GM12874 (cell line): ENCODE results near the gene TNXB.

Experiments used
- TF ChIP-seq, protein P1 (sequence below): IDR thresholded peaks from 2 replicates; pipeline ENCODE4 v1.5.1; 2011; ENCODE audit warnings: low read depth, mild to moderate bottlenecking, control low read depth, low read length, moderate library complexity; ENCODE audit not compliant: insufficient read depth

The TNXB gene

DNA sequence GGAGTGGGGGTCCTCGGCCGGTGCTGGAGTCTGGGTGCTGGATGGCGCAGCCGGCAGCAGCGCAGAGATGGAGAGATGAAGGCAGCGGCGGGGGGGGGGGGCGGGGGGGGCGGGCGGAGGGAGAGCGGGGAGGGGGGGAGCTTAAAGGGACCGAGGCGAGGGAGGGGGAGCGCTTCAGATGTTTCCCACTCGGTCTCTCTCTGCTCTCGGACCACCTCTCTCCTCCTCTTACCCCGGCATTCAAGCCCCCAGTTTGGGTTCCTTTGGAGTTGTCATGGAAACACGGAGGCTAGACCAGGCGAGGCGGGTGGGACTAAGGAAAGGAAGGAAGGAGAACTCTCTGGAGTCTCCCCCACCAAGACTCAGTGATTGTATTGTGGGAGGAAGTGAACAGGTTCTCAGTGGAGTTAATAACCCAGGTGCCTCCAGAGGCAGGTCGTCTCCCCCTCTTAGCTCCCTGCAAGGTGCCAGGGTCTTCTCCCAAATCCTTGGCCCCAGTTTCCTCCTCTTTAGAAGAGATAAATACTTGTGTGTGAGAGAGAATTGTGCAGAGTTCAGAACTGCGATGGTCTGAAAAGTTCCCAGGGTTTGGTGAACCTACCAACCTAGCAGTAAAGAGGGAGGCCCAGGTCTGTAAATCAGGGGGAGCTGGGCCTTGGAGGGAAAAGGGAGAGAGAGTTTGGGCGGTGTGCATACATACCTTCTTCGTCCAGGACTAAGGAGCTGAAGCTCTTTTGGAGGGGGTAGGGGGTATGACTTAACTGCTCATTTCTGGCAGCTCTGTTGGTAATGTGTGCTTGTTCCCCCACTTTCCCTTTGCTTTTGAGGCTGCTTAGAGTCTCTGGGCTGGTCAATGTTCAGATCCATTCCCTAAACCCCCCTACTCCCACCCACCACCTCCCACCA is 43.0 kb upstream of the TNXB start, which contains the start of gene PRRT1:
Gene PRRT1, minus strand, starts transcription at position 77 of the 906 bp plus-strand sequence. CDS start 112 bp downstream, outside the sequence.
- TF ChIP-seq, protein P1, sequence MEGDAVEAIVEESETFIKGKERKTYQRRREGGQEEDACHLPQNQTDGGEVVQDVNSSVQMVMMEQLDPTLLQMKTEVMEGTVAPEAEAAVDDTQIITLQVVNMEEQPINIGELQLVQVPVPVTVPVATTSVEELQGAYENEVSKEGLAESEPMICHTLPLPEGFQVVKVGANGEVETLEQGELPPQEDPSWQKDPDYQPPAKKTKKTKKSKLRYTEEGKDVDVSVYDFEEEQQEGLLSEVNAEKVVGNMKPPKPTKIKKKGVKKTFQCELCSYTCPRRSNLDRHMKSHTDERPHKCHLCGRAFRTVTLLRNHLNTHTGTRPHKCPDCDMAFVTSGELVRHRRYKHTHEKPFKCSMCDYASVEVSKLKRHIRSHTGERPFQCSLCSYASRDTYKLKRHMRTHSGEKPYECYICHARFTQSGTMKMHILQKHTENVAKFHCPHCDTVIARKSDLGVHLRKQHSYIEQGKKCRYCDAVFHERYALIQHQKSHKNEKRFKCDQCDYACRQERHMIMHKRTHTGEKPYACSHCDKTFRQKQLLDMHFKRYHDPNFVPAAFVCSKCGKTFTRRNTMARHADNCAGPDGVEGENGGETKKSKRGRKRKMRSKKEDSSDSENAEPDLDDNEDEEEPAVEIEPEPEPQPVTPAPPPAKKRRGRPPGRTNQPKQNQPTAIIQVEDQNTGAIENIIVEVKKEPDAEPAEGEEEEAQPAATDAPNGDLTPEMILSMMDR, result no peak

DNA sequence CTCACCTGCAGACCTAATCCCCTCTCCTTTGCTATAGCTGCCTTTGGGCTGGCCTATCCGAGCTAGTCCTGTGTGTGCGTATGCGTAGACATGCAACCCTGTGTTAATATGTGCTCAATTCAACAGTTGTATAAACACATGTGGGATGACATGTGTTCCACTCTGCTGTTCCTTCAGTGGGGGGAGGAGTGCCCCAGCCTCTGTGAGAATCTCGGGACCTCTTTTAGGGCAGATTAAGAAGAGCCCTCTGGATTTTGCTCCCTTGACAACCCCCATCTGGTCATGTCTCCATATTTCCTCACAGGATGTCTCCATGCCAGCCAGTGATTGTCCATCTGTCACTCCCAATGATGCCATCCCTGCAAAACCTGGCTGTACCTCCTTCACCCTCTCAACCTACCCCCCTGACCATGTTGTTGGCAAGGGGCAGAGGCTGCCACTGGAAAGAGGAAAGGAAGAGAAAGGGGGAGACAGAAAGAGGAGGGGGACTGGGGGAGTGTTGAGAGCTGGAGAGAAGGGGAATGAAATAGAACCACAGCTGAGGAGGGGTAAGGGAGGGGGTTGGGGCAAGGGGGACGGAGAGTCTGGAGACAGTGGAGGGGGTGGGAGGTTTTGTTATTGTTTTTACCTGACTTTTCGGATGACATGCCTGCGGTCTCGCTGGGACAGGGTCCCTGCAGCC is 42.2 kb upstream of the TNXB start:
- TF ChIP-seq, protein P1, result no peak

DNA sequence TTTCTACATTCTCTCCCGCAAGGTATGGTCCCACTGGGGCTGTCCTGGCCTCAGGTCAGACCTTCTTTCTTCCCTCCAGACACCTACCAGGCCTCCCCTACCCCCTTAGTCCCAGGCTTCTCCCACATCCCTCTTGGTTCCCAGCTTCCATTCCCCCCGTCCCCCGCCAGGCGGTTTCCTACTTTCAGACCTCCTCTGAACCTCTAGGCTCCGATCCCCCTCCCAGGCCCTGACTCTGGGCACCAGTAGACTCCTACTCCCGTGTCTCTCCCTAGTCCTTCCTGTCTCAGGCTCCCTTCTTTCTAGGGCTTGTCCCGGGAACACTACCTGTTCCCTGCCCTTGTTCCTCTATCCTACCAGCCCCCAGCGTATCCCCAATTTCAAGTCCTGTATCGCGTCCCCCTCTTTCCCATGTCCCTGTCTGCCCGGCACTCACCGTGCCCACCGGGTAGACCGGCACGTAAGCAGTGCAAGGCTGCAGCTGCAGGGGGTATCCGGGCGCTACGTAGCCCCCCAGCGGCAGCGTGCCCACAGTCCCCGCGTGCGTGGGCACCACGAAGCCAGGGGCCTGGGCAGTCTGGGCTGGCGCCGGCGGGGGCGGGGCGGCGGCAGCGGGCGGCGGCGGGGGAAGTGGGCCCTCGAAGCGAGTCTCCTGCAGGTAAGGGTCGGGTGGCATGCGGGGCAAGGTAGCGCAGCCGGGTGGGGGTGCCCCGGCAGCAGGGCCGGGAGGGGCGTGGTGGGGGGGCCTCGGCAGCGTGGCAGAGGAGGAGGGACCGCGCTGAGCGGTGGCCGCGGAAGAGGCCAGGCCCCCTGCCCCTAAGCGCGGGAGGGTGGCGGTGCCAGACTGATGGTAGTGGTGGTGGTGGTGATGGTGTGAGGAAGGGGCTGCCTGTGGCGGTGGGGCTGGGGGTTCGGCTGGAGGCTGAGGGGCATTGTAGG is 41.1 kb upstream of the TNXB start:
- TF ChIP-seq, protein P1, result no peak

DNA sequence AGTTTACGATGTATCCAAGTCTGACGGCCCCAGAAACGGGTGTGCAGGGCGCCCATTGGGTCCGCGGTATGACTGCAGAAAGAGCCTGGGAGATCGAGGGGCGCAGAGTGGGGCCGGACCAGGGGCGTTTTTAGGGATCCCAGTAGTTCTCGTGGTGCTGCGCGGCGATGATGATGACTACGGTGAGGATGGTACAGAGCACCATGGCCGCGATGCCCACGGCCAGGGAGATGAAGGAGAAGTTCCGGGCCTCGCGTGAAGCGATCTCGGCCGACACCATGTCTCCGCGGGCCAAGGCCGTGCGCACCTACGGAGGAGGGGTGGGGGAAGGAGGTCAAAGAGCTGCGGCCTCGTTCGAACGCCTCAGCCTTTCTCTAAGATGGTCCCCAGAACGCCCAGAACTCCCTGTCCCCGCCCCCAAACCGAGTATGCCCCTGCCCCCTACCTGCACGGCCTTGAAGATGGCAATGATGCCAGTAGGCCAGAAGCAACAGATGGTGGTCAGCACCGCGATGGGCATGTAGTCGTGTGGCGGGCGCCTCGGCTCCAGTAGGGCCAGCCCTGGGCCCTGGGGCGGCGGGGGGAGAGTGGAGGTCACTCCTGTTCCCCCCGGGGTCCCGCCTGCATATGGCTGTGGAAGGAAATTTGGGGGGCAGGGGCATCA is 40.1 kb upstream of the TNXB start:
- TF ChIP-seq, protein P1, result no peak

DNA sequence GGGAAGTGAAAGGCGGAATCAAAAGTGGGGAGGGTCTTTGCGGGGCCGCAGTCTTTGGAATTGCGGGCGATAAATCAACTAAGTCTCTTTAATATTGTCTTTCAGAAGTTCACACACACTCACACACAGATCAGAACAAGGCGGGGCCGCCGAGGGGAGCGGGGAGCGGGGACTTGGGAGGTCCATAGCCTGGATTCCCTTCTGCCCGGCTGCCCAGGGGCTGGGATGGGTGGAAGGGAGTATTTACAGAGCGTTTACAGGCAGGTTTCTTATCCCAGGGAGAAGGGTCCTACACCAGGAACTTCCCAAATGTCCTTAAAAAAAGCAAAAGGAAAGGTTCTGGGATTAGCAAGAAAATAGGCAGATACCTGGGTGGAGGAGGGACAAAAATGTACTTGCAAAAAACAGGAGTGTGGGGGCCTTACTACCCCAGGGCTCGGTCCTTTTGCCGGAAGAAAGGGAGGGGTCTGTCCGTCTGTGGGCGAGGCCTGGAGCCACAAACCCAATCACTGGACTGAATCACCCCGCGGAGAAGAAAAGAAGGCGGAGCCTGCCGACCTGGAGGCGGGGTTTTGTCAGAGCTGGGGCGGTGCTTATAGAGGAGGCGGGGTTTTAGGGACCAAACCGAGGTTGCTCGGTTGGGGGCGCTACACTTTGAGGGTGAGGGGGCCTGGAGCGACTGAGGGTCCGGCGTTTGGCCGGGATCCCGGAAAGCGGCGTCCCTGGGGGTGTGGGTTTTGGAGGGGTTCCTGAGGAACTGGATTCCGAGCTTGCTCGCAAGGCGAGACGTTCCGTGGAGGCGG is 39.4 kb upstream of the TNXB start:
- TF ChIP-seq, protein P1, result no peak

DNA sequence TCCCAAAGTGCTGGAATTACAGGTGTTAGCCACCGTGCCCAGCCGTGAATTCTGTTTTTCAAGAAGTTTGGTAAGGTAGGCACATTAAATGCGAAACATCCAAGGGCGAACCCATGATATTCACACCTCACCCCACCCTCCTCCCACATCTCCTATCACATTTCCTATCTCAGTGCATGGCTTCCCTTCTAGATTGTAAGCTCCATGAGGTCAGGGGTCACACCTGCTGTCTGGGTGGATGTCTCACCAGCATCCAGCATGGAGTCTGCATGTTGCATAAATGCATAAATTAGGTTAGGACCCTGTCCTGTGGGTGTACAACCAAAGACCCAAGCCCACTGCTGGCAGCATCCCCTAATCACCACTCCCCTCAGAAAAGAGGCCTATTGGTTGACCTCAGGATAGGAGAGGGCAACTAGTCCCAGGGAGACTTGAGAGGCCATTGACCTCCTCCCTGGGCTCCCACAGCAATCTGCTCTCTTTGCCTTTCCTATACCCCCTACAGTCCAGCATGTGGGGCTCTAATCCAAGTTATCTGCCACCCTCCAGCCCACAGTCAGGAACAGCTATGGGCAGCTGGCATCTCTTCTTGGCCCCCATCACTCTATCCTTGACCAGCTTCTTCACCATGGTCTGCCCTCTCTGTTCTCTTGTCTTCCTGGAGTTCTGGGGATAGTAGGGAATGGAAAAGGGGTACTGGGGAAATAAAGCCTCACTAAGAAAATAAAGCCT is 38.4 kb upstream of the TNXB start:
- TF ChIP-seq, protein P1, result no peak
